PC-3 (cell line): ENCODE results near the gene CGNL1. TPM values are rescaled to one million over a fixed set of nuclear protein-coding genes. Genes with fewer than 3 reads are reported as not detected.

Source experiments
- ATAC-seq: fragments of 200-7000 bp; cut with Tn5 transposase; 2 replicates; pipeline ENCODE4 v1.9.1; 2020; ENCODE audit warnings: mild to moderate bottlenecking, moderate library complexity
- BruUV-seq: library from RNA; stranded (reverse); fragments of 400-500 nt; replicated peaks from 2 replicates; lab custom pipeline; 2021; lab: Mats Ljungman, UMichigan
- CTCF ChIA-PET: fragments of 300-600 bp; sonication (Branson Sonifier 250); formaldehyde crosslinking; loops from one replicate; lab custom pipeline; 2022; ENCODE audit warnings: antibody characterized with exemption; lab: Charles Lee
- POLR2A ChIA-PET: fragments of 300-600 bp; sonication (Branson Sonifier 250); formaldehyde crosslinking; loops from one replicate; lab custom pipeline; 2022; ENCODE audit warnings: antibody characterized with exemption; ENCODE audit not compliant: unreplicated experiment; lab: Charles Lee
- DNase-seq: peaks from one replicate; pipeline ENCODE4 v3.0.0-alpha.2; 2015
- H2AFZ ChIP-seq: fragments of 300-600 bp; sonication (generic); 2 replicates; pipeline ENCODE4 v1.6.0; 2016; ENCODE audit warnings: antibody characterized with exemption, low read length
- H3F3A ChIP-seq: fragments of 300-600 bp; sonication (generic); one replicate; pipeline ENCODE4 v1.6.0; 2017; ENCODE audit warnings: antibody characterized with exemption, low read length, control low read depth, mild to moderate bottlenecking; ENCODE audit not compliant: unreplicated experiment
- H3K27ac ChIP-seq: fragments of 300-600 bp; sonication (generic); 2 replicates; pipeline ENCODE4 v1.5.1; 2016; ENCODE audit warnings: mild to moderate bottlenecking, low read length
- H3K27me3 ChIP-seq: fragments of 300-600 bp; sonication (generic); 2 replicates; pipeline ENCODE4 v1.6.1; 2016; ENCODE audit warnings: low read length, mixed read lengths
- H3K36me3 ChIP-seq: fragments of 300-600 bp; sonication (generic); 2 replicates; pipeline ENCODE4 v1.6.1; 2016; ENCODE audit warnings: low read depth, mixed run types, low read length, mixed read lengths
- H3K4me1 ChIP-seq: fragments of 300-600 bp; sonication (generic); 2 replicates; pipeline ENCODE4 v1.5.1; 2016; ENCODE audit warnings: low read length; ENCODE audit not compliant: insufficient read depth
- H3K4me2 ChIP-seq: fragments of 300-600 bp; sonication (generic); 2 replicates; pipeline ENCODE4 v1.6.0; 2016; ENCODE audit warnings: low read length
- H3K4me3 ChIP-seq: fragments of 300-600 bp; sonication (generic); 2 replicates; pipeline ENCODE4 v1.5.1; 2016; ENCODE audit warnings: mild to moderate bottlenecking, low read length, mixed read lengths
- H3K79me2 ChIP-seq: fragments of 300-600 bp; sonication (generic); 2 replicates; pipeline ENCODE4 v1.6.1; 2017; ENCODE audit warnings: low read length, mixed read lengths
- H3K9ac ChIP-seq: fragments of 300-600 bp; sonication (generic); 2 replicates; pipeline ENCODE4 v1.6.0; 2016; ENCODE audit warnings: mild to moderate bottlenecking, low read length
- H3K9me2 ChIP-seq: fragments of 300-600 bp; sonication (generic); replicated peaks from 2 replicates; pipeline ENCODE4 v1.6.1; 2016; ENCODE audit warnings: mixed run types, low read length, mixed read lengths
- H3K9me3 ChIP-seq: fragments of 300-600 bp; sonication (generic); 2 replicates; pipeline ENCODE4 v1.6.1; 2016; ENCODE audit warnings: low read length, mixed read lengths
- H4K20me1 ChIP-seq: fragments of 300-600 bp; sonication (generic); 2 replicates; pipeline ENCODE4 v1.6.1; 2016; ENCODE audit warnings: low read length, mixed read lengths
- EZH2 ChIP-seq: fragments of 300-600 bp; sonication (generic); IDR thresholded peaks from one replicate; pipeline ENCODE4 v1.6.1; 2017; ENCODE audit warnings: antibody characterized with exemption, mild to moderate bottlenecking, low read length; ENCODE audit not compliant: unreplicated experiment
- EZH2phosphoT487 ChIP-seq: fragments of 300-600 bp; sonication (generic); IDR thresholded peaks from 2 replicates; pipeline ENCODE4 v1.6.1; 2018; ENCODE audit warnings: mild to moderate bottlenecking, antibody characterized with exemption, low read length, borderline replicate concordance
- intact Hi-C: fragments of 100-400 bp; cut with micrococcal nuclease; formaldehyde crosslinking; loops from 2 replicates; pipeline ENCODE4 v1.9.0; 2023
- total RNA-seq: library from RNA; depleted of rRNA; stranded (reverse); fragments of >200 nt; gene quantifications from 2 replicates; pipeline ENCODE4 v1.2.3, GENCODE V29; 2014
- TF ChIP-seq, protein P1 (sequence below): fragments of 300-600 bp; sonication (generic); conservative IDR thresholded peaks from 2 replicates; pipeline ENCODE4 v1.5.1; 2017; ENCODE audit warnings: antibody characterized with exemption, low read depth, mild to moderate bottlenecking, low read length

Gene CGNL1
- total RNA-seq, 1 experiment from 2014 or later: 0.66 TPM

DNA sequence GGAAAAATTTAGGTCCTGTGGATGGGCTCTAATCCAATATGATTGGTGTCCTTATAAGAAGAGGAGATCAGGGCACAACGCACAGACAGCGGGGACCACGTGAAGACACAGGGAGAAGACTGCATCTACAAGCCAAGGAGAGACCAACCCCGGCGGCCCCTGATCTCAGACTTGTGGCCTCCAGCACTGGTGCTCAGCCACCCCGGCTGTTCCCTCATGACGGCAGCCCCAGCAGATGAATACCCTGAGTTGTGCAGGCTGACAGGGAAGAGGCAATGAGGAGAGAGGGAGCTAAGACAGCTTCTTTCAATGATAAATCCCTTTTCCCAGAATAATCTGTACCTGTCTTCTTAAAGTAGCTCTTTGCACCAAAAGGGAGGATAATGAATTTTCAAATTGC is 33.3 kb upstream of the CGNL1 start:
- Histone ChIP-seq H3K4me1 (no peaks in the 10 kb centered on the region), H4K20me1 (no peaks in the 10 kb centered on the region), H3F3A (no peaks in the 10 kb centered on the region), H3K4me2 (no peak overlapping the region), H3K79me2 (no peaks in the 10 kb centered on the region), H3K9me2 (no peaks in the 10 kb centered on the region), H3K4me3 (no peak overlapping the region), H3K36me3 (no peaks in the 10 kb centered on the region), H2AFZ (no peak overlapping the region), H3K27ac (no peak overlapping the region), H3K9ac (no peak overlapping the region), H3K27me3 (no peaks in the 10 kb centered on the region), H3K9me3 (no peaks in the 10 kb centered on the region)
- intact Hi-C loops: no loop called here
- POLR2A ChIA-PET: no interaction called here
- CTCF ChIA-PET: interaction anchor here (0.7 kb wide), 1 partner anchor 184 kb away, joined by 5 read pairs; no protein-coding TSS in a partner anchor
- DNase-seq (no peak), ATAC-seq (no peak)
- BruUV-seq: no TSS peak
- TF ChIP-seq, protein P1, sequence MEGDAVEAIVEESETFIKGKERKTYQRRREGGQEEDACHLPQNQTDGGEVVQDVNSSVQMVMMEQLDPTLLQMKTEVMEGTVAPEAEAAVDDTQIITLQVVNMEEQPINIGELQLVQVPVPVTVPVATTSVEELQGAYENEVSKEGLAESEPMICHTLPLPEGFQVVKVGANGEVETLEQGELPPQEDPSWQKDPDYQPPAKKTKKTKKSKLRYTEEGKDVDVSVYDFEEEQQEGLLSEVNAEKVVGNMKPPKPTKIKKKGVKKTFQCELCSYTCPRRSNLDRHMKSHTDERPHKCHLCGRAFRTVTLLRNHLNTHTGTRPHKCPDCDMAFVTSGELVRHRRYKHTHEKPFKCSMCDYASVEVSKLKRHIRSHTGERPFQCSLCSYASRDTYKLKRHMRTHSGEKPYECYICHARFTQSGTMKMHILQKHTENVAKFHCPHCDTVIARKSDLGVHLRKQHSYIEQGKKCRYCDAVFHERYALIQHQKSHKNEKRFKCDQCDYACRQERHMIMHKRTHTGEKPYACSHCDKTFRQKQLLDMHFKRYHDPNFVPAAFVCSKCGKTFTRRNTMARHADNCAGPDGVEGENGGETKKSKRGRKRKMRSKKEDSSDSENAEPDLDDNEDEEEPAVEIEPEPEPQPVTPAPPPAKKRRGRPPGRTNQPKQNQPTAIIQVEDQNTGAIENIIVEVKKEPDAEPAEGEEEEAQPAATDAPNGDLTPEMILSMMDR: no peak
- TF ChIP-seq EZH2 (no peak), EZH2phosphoT487 (no peak)

DNA sequence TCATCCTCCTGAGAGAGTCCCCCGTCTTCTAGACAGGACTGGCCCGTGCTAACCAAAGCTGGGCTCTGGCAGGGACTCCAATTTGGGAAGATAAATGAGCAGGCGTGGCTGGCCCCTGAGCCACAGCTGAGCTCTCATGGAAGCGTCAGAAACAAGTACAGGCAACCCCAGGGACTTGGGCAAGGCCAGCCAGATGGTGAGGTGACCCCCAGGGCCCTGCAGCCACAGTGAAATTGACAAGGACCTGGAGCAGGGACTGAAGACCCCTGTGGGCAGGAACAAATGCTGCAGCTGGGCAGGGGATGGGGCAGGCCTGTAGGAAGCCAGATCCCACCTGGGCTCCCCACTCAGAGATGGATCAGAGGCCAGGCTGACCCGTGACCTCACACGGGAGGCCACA is 32.8 kb upstream of the CGNL1 start:
- ChIA-PET CTCF (interaction anchor here (0.7 kb wide), 1 partner anchor 184 kb away, joined by 5 read pairs; no protein-coding TSS in a partner anchor), POLR2A (no interaction called here)
- Histone ChIP-seq H3K27ac (no peak overlapping the region), H2AFZ (no peak overlapping the region), H3K36me3 (no peaks in the 10 kb centered on the region), H3K79me2 (no peaks in the 10 kb centered on the region), H4K20me1 (no peaks in the 10 kb centered on the region), H3K4me2 (no peak overlapping the region), H3K4me3 (no peak overlapping the region), H3K9me3 (no peaks in the 10 kb centered on the region), H3K9ac (no peak overlapping the region), H3K4me1 (no peaks in the 10 kb centered on the region), H3F3A (no peaks in the 10 kb centered on the region), H3K9me2 (no peaks in the 10 kb centered on the region), H3K27me3 (no peaks in the 10 kb centered on the region)
- ATAC-seq (no peak), DNase-seq (no peak)
- intact Hi-C loops: no loop called here
- BruUV-seq: no TSS peak
- TF ChIP-seq EZH2 (no peak), EZH2phosphoT487 (no peak)
- TF ChIP-seq, protein P1: no peak

GRCh38 chr15:57344282-57344681 is 32.0 kb upstream of the CGNL1 start:
- Histone ChIP-seq H3F3A (no peaks in the 10 kb centered on the region), H3K4me3 (no peak overlapping the region), H3K9ac (no peak overlapping the region), H2AFZ (no peak overlapping the region), H4K20me1 (no peaks in the 10 kb centered on the region), H3K9me2 (no peaks in the 10 kb centered on the region), H3K9me3 (no peaks in the 10 kb centered on the region), H3K4me1 (no peaks in the 10 kb centered on the region), H3K79me2 (no peaks in the 10 kb centered on the region), H3K27me3 (no peaks in the 10 kb centered on the region), H3K4me2 (no peak overlapping the region), H3K36me3 (no peaks in the 10 kb centered on the region), H3K27ac (no peak overlapping the region)
- no peak for DNase-seq
- intact Hi-C loops: no loop called here
- ChIA-PET POLR2A (no interaction called here), CTCF (no interaction called here)
- no TSS peak for BruUV-seq
- no peak for ATAC-seq
- TF ChIP-seq EZH2 (no peak), EZH2phosphoT487 (no peak)
- TF ChIP-seq, protein P1: no peak
